SW480 (cell line): Measurements from ENCODE around the gene NAA20.

Experiments used
- DNase-seq: peaks from one replicate; pipeline ENCODE4 v3.0.0-alpha.2; 2016; ENCODE audit warnings: low spot score

Gene NAA20

GRCh38 chr20:20076297-20077065 lies 59.3 kb downstream of the NAA20 start:
- no peak for DNase-seq

- no peak for DNase-seq
Measured at GRCh38 chr20:20078041-20078440, 60.9 kb downstream of the NAA20 start.

GRCh38 chr20:20079102-20079784 lies 62.1 kb downstream of the NAA20 start:
- DNase-seq: peak; percentile 17
